HG02798 (cell line): ENCODE data around the gene BANK1.
A peak's percentile ranks its signal among the peaks of the same experiment; 100 is the strongest.

ENCODE experiments used
- ATAC-seq: cut with Tn5 transposase; IDR thresholded peaks from one replicate; pipeline ENCODE4 v1.9.1; 2021; ENCODE audit warnings: mild to moderate bottlenecking; ENCODE audit not compliant: unreplicated experiment, poor library complexity

BANK1 gene, protein sequence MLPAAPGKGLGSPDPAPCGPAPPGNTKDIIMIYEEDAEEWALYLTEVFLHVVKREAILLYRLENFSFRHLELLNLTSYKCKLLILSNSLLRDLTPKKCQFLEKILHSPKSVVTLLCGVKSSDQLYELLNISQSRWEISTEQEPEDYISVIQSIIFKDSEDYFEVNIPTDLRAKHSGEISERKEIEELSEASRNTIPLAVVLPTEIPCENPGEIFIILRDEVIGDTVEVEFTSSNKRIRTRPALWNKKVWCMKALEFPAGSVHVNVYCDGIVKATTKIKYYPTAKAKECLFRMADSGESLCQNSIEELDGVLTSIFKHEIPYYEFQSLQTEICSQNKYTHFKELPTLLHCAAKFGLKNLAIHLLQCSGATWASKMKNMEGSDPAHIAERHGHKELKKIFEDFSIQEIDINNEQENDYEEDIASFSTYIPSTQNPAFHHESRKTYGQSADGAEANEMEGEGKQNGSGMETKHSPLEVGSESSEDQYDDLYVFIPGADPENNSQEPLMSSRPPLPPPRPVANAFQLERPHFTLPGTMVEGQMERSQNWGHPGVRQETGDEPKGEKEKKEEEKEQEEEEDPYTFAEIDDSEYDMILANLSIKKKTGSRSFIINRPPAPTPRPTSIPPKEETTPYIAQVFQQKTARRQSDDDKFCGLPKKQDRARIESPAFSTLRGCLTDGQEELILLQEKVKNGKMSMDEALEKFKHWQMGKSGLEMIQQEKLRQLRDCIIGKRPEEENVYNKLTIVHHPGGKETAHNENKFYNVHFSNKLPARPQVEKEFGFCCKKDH

DNA sequence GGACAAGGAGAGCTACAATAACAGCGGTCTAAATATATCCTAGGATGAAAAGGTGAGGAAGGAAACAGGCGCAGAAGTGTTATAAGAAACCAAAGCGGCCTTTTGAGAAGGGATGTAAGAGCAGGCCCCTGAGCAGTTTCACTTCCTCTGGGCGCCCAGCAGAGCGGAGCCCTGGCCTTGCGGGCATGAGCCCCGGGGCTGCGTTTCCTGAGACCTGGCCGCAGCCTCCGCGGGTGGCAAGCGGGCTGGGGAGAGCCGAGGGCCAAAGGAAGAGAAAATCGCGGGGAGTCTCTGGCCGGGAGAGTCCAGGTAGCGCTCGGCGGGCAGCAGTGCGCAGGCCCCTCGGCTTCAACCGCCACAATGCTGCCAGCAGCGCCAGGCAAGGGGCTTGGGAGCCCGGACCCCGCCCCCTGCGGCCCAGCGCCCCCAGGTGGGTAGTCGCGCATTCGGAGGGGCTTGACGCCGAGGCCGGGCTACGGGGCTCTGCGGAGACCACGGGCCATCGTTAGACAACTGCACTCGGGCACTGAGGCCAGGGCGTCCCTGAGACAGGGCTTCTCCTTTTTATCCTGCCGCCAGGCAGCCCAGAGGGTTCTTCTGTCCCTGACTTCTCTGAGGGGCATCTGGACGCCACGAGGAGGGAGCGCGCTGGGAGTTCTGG is at the start of gene BANK1:
Gene BANK1, plus strand, starts transcription at position 210 of the 661 bp plus-strand sequence. Its CDS starts 151 bp downstream, at position 361.
- peak; percentile 100 for ATAC-seq

DNA sequence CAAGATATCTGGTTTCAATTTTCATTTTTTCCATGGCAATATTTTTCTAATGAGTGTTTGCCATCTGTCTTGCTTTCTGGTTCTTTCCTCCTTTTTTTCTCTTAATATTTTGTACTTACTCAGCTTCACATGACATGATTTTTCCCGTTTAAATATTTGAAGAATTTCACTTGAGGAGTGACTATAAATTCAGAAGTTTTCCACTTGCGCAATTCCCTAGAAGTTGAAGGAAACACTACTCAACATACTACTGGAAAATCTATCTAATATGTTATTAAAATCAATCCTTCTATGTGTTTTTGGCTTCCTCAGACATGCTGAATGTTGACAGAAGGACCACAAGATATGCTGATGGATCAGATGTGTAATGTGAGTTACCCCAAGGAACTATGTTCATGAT is 36.8 kb upstream of the BANK1 start:
- no peak for ATAC-seq

DNA sequence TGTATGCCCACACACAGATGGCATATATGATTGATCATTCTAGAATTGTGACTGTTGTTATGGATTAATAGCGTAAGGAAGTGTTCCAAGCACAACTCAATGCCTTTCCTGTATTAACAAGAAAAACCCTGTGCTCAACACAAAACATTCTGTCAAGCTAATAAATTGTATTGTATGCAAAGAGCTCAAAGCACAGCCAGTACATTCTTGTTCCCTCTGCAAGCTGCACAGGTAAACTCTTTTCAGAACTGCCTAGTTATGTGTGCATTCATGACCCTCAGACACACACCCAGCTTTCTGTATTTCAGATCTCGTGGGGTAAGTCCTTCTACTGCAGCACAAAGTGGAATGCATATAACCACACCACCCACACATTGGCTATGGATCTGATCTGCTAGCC is 34.3 kb upstream of the BANK1 start:
- no peak for ATAC-seq

DNA sequence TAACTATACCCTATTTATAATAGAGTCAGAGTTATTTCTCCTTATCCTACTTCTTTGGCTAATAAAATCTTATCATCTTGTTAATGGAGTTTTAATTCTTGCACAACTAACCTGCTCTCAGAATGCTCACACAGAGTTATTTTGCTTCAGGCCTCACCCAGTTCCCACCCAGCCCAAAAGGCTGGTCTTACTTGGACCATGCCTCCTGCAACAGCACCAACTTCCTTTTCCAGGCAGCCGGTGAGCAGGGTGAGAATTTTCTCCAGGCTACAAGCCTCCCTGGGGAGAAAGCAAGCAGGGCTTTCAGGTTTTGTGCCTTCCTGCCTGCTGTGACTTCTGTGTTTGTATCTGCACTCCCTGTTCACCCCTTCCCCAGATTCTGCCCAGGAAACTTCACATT is 29.1 kb upstream of the BANK1 start:
- ATAC-seq: no peak

DNA sequence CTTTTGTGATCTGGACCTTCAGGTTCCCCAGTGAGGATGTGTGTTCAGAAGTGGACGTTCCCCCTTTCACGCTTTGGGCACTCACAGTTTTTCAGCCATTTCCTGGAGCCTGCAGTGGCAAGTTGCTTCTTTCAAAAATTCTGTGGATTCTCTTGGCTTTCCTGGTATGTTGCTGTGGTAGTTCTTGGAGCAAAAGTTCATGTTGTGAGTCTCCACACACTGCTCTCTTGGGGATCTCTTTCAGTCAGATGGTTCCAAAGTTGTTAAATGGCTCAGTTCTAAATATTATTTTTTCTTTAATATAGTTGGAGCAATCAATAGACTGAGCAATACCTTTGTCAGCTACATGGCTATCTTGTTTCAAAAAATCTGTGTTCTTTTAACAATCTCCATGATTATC is 28.5 kb upstream of the BANK1 start:
- no peak for ATAC-seq

DNA sequence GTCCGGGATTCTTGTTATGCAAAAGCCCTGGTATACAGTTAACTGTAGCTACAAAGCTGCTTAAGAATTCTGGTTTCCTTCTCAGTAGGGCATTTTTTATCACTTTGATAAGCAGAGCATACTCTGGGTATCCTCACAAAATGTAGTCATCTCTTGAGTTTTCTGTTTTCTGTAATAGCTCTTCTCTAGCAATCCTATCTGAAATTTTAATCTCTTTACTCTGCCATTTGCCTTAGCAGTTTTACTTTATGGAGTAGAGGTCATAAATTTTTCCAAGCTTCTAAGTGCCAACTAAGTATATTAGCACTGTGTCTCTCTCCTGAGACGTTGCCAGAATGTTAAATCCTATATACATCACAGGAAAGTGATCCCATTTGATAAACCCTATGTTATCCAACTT is 28.0 kb upstream of the BANK1 start:
- no peak for ATAC-seq

DNA sequence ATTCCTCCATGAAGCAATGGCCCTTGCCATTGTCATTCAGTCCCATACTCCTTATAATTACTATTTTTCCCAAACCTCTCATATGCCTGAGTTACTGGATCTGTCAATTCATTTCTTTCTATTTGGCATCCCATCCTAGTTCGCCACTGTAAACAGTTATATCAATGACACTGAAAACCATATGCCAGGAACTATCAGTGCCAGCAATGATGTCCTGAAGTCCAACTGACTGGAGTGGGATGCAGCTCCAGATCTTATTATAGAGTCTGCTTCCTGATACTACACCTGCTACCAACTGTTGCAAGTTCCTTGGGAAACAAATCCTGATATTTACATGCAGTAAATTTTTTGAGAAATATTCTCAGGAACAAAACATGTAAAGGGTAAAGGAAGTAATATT is 27.0 kb upstream of the BANK1 start:
- no peak for ATAC-seq

DNA sequence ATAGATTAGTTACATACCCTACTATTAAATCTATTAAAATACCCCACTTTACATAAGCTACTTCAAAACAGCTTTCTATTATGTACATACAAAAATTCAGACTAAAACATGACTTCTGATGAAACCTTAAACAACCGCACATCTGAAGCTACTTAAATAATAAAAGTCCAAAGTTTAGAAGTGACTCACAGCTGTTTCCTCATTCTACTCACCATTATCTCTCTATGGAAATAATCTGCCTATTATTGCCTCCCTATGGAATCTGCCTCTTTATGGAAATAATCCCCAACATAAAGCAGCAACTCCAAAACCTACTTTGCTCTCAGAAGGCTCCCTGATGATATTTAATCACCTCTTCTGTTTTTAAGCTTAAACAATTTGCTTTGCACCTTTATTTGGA is 15.7 kb upstream of the BANK1 start:
- no peak for ATAC-seq

DNA sequence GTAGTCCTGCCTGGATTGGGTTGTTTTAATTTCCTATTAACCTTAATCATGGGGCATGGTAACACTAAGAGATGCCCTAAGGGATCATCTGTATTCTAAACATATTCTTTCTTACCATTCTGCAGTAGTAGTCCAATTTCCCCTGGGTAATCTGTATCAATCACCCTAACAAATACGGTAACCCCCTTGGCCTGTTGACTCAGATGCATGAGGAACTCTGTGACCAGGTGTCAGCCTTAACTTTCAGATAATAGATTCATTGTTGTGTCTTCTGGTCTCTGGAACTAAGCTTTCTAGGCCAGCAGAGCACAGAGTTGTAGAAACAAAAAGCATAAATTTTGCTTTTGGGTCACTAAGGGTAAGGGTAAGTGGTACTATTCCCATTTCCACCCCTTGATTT is 13.1 kb upstream of the BANK1 start:
- ATAC-seq: no peak

DNA sequence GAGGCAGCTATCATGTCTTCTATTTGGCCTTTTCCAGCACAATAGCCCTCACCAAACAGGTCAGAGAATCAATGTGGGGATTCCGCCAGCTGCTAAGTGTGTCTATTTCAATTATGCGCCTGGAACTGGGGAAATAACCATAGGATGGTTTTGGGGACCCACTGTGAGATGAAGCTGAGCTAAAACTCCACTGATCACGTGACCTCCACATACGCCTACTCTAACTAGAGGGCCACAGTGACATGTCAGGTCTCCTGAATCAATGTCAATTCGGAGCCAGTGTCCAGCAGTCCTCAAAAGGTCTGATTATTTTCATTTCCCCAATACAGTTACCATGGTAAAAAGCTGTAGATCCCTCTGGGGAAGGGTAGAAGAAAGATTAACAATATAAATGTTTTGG is 10.2 kb upstream of the BANK1 start:
- no peak for ATAC-seq

DNA sequence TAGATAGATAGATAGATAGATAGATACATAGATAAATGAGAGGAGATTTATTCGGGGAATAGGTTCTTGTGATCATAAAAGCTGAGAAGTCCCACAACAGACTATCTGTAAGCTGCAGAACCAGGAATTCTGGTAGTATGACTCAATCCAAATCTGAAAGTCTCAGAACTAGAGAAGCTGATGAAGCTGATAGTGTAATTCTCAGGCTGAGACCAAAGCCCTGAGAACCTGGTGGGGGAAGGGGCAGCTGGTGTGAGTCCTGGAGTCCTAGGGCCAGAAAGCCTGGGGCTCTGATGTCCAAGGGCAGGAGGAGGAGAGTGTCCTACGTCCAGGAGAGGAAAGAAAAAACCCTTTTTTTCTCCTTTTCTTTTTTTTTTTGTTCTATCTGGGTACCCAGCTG is 8.0 kb upstream of the BANK1 start:
- ATAC-seq: no peak

DNA sequence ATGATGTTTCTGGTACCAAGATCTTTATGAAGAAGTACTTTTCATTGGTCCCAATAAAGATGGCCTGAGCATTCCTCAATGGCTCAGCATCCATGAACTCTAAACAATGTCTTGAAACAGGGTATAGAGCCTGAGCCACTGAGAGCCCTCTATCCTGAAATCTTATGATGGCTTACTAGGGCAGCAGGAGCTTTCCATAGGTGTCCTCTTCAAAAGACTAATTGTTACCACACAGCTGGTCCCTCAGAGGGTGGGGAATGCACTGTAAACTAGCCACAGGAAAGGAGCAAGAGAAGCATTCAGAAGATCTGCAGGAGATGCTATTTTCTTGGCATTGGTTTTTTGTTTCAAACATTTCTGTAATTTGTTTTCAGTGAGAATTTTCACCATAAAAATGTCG is 5.6 kb upstream of the BANK1 start:
- no peak for ATAC-seq

DNA sequence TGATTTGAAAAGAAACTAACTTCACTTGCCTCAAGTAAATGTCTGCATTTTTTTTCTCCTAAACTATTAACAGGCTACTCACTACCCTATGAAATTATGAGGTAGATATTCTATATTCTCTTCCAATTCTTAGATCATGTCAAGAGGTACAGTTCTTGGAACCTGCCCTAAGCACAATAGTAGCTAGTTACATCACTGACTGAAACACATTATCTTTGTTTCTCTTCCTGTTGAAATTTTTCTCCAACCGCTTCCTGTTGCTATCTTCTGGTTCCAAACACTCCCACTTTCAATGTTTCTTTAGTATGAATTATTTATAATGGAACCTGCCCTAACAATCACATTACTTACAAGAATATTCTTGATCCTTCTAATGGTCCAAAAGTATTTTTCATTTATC is 5.0 kb upstream of the BANK1 start:
- no peak for ATAC-seq

DNA sequence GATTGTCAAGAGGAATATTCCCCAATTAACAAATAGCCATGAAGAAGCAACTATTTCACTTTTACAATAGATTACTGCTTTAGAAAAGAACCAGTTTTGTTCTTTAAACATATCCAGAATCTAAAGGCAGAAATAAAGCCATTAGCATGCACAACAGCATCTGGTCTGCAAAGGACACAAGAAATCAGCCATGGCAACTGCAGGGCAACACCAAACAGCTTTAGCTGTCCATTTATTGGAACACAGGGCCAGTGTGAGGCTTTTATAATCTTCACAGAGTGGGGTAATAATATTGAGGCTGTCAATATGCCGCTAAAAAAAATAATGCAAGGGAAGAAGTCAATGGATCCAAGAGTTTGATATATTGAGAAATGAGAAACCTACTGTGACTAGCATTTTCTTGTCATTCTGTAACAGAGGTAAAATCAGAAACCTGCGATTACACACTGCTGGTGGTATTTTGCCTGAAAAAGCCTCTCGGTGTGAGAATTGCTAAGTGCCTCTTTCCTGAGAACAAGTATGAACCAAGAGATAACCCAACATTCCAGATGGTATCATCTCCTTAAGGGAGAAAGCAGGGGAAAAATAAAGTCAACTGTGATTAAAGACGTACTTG is 2.7 kb upstream of the BANK1 start:
- no peak for ATAC-seq

DNA sequence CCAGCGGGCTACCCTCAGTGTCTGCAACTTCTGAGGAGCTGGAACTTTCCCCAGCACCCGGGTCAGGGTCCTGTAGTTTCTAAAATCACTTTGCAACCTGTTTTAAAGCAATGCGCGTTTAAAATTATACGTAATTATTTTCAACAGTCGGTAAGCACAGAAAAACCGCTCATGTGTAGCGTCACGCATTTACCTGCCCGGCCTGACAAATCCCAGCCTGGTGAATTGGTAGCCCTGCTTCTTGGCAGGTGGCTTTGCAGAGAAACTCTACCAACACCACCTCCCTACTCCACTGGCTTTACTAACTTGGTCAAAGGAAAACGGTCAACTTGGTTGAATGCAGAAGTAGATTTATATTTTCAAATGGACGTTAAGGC is 640 bp downstream of the BANK1 start:
- ATAC-seq: peak; percentile 0

DNA sequence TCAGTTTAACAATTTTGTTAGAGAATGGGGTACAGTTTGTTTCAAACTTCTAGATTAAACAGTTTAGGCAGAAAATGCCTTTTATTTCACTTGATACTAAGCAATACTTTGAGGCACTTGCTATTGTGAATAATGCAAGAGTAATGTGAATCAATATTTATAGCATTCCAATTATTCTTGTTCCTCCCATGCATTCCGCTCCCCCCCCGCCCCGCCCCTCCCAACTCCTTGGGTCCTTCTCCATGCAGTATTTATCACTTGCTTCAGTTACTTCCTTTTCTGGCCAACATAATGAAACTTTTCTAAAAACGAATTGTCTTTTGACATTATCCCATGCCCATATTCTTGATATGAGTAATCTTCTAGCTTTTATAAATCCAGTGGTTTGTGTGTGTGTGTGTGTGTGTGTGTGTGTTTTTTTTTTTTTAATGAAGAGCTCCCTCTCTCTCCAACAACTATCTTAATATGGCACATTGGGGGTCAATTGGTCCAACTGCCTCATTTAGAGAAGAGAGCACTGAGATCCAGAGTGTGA is 1.6 kb downstream of the BANK1 start:
- no peak for ATAC-seq

DNA sequence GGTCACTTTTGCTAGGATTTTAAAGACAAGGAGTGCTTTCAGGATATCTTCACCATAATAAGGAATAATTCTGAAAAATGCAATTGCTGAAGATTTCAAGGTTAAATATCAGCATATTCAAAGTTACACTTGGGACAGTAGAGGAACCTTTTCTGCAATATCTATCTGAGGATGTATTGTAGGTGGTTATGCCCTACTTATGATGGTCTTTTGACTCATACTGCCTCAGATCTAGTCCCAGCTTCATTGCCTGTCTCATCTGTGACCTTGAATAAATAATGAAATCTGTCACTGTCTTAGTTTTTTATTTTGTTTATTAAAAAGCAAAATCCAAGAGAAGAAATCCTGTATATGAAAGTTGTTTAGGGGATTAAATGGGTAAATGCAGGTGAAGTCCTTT is 2.9 kb downstream of the BANK1 start:
- no peak for ATAC-seq

DNA sequence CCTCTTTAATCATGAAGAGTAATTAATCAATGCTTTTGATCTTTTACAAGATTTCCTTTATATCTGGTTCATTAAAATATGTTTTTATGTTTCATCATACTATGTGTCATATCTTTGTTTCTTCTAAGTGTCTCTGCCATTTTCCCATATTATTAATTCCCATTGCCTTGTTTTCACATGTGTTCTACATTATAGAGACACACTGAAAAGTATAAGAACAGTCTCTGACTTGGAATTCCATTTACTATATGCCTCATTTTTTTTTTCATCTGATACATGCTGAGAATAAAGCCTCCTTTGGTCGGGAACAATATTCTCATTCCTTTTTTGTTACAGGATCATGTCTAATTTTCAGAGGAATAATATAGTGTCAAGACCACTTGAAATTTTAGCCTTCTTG is 4.3 kb downstream of the BANK1 start:
- ATAC-seq: no peak

DNA sequence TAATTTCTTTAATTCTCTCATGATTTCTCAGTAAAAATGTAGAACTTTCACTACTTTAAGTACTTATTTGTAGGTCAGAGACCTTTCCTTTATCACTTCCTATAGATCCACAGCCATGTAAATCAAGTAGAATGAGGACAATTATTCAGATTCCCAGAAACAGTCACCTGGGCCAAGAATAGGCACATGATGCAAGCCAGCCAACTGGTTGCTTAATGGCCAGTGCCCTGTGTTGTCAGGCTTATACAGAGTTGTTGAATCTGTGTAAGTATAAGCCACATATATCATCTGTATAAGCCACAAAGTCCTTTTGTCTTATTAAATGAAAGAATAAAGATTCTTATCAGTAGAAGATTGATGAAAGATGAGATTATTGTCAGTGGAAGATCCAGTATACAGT is 5.2 kb downstream of the BANK1 start:
- ATAC-seq: no peak

DNA sequence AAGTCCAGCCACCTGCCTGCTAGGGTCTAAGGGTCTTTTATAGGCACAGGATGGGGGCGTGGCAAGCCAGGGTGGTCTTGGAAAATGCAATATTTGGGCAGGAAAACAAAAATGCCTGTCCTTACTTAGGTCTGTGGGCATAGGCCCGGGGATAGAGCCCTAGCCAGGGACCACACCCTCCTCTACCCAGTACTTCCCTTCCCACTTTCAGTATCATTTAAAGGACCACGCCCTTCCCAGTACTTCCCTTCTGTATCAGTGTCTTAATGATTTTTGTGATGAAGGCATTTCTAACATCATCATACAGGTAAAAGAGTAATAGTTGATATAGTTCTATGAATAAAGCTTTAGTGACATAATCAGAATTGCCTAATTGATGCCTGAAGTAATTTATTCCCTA is 11.4 kb downstream of the BANK1 start:
- no peak for ATAC-seq

DNA sequence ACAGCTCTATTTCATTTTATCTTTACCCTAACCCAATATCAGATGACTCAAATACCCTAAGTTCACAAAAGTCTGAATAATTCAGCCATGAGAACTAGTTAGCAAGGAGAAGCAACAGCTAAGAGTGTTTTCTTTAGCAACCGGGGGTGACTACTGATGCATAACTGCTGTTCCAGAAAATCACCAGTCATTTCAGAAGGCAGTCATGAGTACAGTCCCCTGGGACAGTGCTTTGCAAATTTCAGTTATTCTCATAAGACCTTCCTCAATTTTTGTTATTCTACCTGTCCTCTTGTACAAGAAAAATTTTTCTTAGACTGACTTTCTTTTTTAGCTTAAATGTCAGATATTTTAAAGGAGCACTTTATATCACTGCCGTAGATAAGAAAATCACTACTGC is 16.4 kb downstream of the BANK1 start:
- peak; percentile 99 for ATAC-seq
